DND-41 (cell line): ENCODE results near the gene TPM2.

Experiments
- ATAC-seq: fragments of 200-7000 bp; cut with Tn5 transposase; 3 replicates; pipeline ENCODE4 v1.9.1; 2021; ENCODE audit warnings: low read depth; ENCODE audit not compliant: insufficient read depth
- DNase-seq: peaks from one replicate; pipeline ENCODE4 v3.0.0-alpha.2; 2020
- H2AFZ ChIP-seq: 2 replicates; pipeline ENCODE4 v1.6.0; 2012; ENCODE audit warnings: low read depth, low read length
- H3K27ac ChIP-seq: 2 replicates; pipeline ENCODE4 v1.5.1; 2012; ENCODE audit warnings: low read length, inconsistent platforms
- H3K27me3 ChIP-seq: fragments of 200-600 bp; sonication (generic); 2 replicates; pipeline ENCODE4 v1.6.0; 2012; ENCODE audit warnings: low read length, mild to moderate bottlenecking, inconsistent platforms; ENCODE audit not compliant: insufficient read depth, poor library complexity
- H3K36me3 ChIP-seq: 2 replicates; pipeline ENCODE4 v1.5.1; 2012; ENCODE audit warnings: low read length, inconsistent platforms; ENCODE audit not compliant: insufficient read depth
- H3K4me1 ChIP-seq: 2 replicates; pipeline ENCODE4 v1.5.1; 2012; ENCODE audit warnings: mild to moderate bottlenecking, low read length; ENCODE audit not compliant: insufficient read depth
- H3K4me2 ChIP-seq: 2 replicates; pipeline ENCODE4 v1.6.0; 2012; ENCODE audit warnings: mild to moderate bottlenecking, moderate library complexity, low read length, inconsistent platforms; ENCODE audit not compliant: insufficient read depth
- H3K4me3 ChIP-seq, 2 experiments: fragments of 200-600 bp in 1 of 2; shearing (Covaris generic) in 1 of 2; 2 replicates each; pipeline ENCODE4 v1.5.1; 2012 to 2016; ENCODE audit warnings: inconsistent platforms in 2 of 2, low read length in 2 of 2, mild to moderate bottlenecking in 2 of 2, low read depth in 1 of 2, moderate library complexity in 1 of 2
- H3K79me2 ChIP-seq: 2 replicates; pipeline ENCODE4 v1.6.0; 2012; ENCODE audit warnings: low read length, inconsistent platforms; ENCODE audit not compliant: insufficient read depth
- H3K9ac ChIP-seq: 2 replicates; pipeline ENCODE4 v1.6.0; 2012; ENCODE audit warnings: low read depth, mild to moderate bottlenecking, inconsistent platforms, low read length, moderate library complexity
- H3K9me3 ChIP-seq: 2 replicates; pipeline ENCODE4 v1.5.1; 2012; ENCODE audit warnings: low read length, moderate library complexity, mild to moderate bottlenecking, inconsistent platforms; ENCODE audit not compliant: insufficient read depth, severe bottlenecking
- H4K20me1 ChIP-seq: 2 replicates; pipeline ENCODE4 v1.6.0; 2012; ENCODE audit warnings: low read length; ENCODE audit not compliant: insufficient read depth
- CTCF ChIP-seq: IDR thresholded peaks from 2 replicates; pipeline ENCODE4 v1.5.1; 2012; ENCODE audit warnings: borderline replicate concordance, low read length, moderate library complexity, mild to moderate bottlenecking; ENCODE audit not compliant: poor library complexity, severe bottlenecking; ENCODE audit errors: extremely low read depth
- EZH2 ChIP-seq: IDR thresholded peaks from 3 replicates; pipeline ENCODE4 v1.6.1; 2012; ENCODE audit warnings: borderline replicate concordance, low read depth, mild to moderate bottlenecking, moderate library complexity, low read length, inconsistent platforms; ENCODE audit not compliant: severe bottlenecking

The TPM2 gene

GRCh38 chr9:35718721-35719511, 29.2 kb upstream of the TPM2 start:
- Histone ChIP-seq H3K4me1 (no peaks in the 10 kb centered on the region), H3K9me3 (no peaks in the 10 kb centered on the region), H4K20me1 (peaks cover 4% of the 10 kb centered on the region; the same call in 1 of the 2 replicates), H2AFZ (no peak overlapping the region), H3K4me3 (no peak overlapping the region), H3K27me3 (no peaks in the 10 kb centered on the region), H3K36me3 (peaks cover 99% of the 10 kb centered on the region), H3K9ac (no peak overlapping the region), H3K27ac (no peak overlapping the region), H3K79me2 (no peaks in the 10 kb centered on the region), H3K4me2 (no peak overlapping the region)
- TF ChIP-seq CTCF (no peak), EZH2 (no peak)
- no peak for ATAC-seq
- no peak for DNase-seq

- no peak overlapping the region for H2AFZ ChIP-seq
- no peak overlapping the region for H3K9ac ChIP-seq
- TF ChIP-seq EZH2 (no peak), CTCF (no peak)
- no peaks in the 10 kb centered on the region for H3K9me3 ChIP-seq
- H3K79me2 ChIP-seq = no peaks in the 10 kb centered on the region
- H3K4me2 ChIP-seq = no peak overlapping the region
- ATAC-seq = no peak
- H3K4me3 ChIP-seq = no peak overlapping the region
- no peak for DNase-seq
- H3K27me3 ChIP-seq = no peaks in the 10 kb centered on the region
- peaks cover 99% of the 10 kb centered on the region for H3K36me3 ChIP-seq
- no peak overlapping the region for H3K27ac ChIP-seq
- H3K4me1 ChIP-seq = no peaks in the 10 kb centered on the region
- H4K20me1 ChIP-seq = peaks cover 4% of the 10 kb centered on the region; the same call in 1 of the 2 replicates
These were observed 27.6 kb upstream of the TPM2 start for GRCh38 chr9:35717132-35717870.

GRCh38 chr9:35716230-35716629, 26.5 kb upstream of the TPM2 start:
- no peak overlapping the region for H3K4me3 ChIP-seq
- no peak overlapping the region for H3K27ac ChIP-seq
- TF ChIP-seq CTCF = no peak
- TF ChIP-seq EZH2 = no peak

More at GRCh38 chr9:35716230-35716629, 26.5 kb upstream of the TPM2 start:
- H2AFZ ChIP-seq = no peak overlapping the region
- H3K9me3 ChIP-seq = no peaks in the 10 kb centered on the region
- H4K20me1 ChIP-seq = peaks cover 7% of the 10 kb centered on the region; the same call in 1 of the 2 replicates
- no peak for ATAC-seq
- no peaks in the 10 kb centered on the region for H3K79me2 ChIP-seq
- peaks cover 99% of the 10 kb centered on the region for H3K36me3 ChIP-seq
- no peaks in the 10 kb centered on the region for H3K4me1 ChIP-seq
- DNase-seq = no peak
- H3K27me3 ChIP-seq = no peaks in the 10 kb centered on the region
- H3K9ac ChIP-seq = no peak overlapping the region
- H3K4me2 ChIP-seq = no peak overlapping the region
